ENCODE measurements around the gene ZYG11B. TPM values are rescaled to one million over a fixed set of nuclear protein-coding genes. Genes with fewer than 3 reads are reported as not detected.

ZYG11B gene
- 10 to 100 TPM; 48.6 to 84.3 (median 66.3) TPM for total RNA-seq
- 10 to 100 TPM in 1 of 2 donors, 1 to 10 TPM in 1; 9.1 to 17.1 TPM for polyA plus RNA-seq
- long read RNA-seq, donor 1, full-length matches to known transcripts, result 47 of 64 reads
- long read RNA-seq, donor 1, partial matches to known transcripts, result 4 of 64 reads
- long read RNA-seq, donor 1, other reads (novel, unspliced or antisense), result 13 of 64 reads
- long read RNA-seq, donor 2, full-length matches to known transcripts, result 44 of 71 reads
- long read RNA-seq, donor 2, partial matches to known transcripts, result 7 of 71 reads
- long read RNA-seq, donor 2, other reads (novel, unspliced or antisense), result 20 of 71 reads
- long read RNA-seq, donor 3, full-length matches to known transcripts, result 50 of 104 reads
- long read RNA-seq, donor 3, partial matches to known transcripts, result 25 of 104 reads
- long read RNA-seq, donor 3, other reads (novel, unspliced or antisense), result 29 of 104 reads

GRCh38 chr1:52726265-52727113 is at the start of gene ZYG11B:
TSS of gene ZYG11B (plus strand) at chr1:52726453. CDS start at chr1:52726654, 201 bp downstream.
- intact Hi-C loops (cut with DNase I), result loop anchor here in 2 of 10 donors (2.0 to 10.0 kb wide), 2 partner anchors 28 to 198 kb away; partner anchors contain the start of genes COA7 (in 1 of the 2), ECHDC2 (in 1 of the 2) and SCP2 (in 1 of the 2)
- Histone ChIP-seq H3K4me3 (peak within 1 kb of the TSS; percentile 75 to 94 (median 91)), H3K9me3 (no peaks in the 10 kb centered on the region), H3K27ac (peak within 1 kb of the TSS; percentile 72 to 96 (median 93)), H3K27me3 (no peaks in the 10 kb centered on the region), H3K36me3 (peaks cover 0 to 9% (median 0%) of the 10 kb centered on the region in 9 donors), H3K4me1 (peaks cover 7 to 41% (median 21%) of the 10 kb centered on the region in 9 donors)
- ATAC-seq, result peak; percentile 92 to 99 (median 98)
- DNase-seq, result peak; percentile 91 to 93
- 1% methylated on average over 57 to 59 of the region's 59 CpGs for WGBS, 2 donors
- peak in 1 of 9 donors; percentile 13 for TF ChIP-seq CTCF (IDR thresholded peaks at IDR 0.05)

- no peak for TF ChIP-seq CTCF (IDR thresholded peaks at IDR 0.05)
- Histone ChIP-seq H3K4me1 (peaks cover 0 to 19% (median 10%) of the 10 kb centered on the region in 9 donors), H3K27me3 (no peaks in the 10 kb centered on the region), H3K4me3 (no peak overlapping the region), H3K36me3 (no peaks in the 10 kb centered on the region), H3K27ac (peak overlapping the region in 5 of 10 donors; percentile 4 to 34 (median 20)), H3K9me3 (no peaks in the 10 kb centered on the region)
- ATAC-seq (peak; percentile 48 to 89 (median 78)), DNase-seq (peak in 1 of 2 donors; percentile 29)
- intact Hi-C loops (cut with DNase I), result loop anchor here in 1 of 10 donors (10.0 kb wide), 1 partner anchor 122 kb away; the partner anchor contains the start of gene TUT4
- WGBS, 2 donors, result 53 to 60% methylated on average over 6 of the region's 6 CpGs
These were observed 49.0 kb upstream of the ZYG11B start for GRCh38 chr1:52677076-52677806.

DNA sequence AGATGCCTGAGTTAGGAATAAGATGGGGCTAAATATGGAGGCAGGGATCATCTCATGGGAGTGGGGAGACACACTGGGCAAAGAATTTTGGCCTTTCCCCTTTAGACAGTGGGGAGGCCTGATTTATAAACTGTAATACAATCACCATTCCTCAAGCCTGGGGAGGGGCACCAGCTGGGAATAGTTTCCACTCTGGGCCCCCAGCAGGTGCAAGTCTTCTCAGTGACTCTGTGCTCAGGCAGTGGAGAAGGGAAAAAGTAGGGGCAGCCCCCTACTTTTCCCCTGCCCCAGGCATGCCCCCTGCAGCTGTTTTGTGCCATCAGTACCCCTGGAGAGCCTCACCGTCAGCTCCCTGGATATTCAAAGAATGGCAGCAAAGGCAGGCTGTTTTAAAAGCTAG is 47.2 kb upstream of the ZYG11B start:
- 92 to 100% methylated on average over 1 of the region's 1 CpG for WGBS, 2 donors
- TF ChIP-seq CTCF (IDR thresholded peaks at IDR 0.05), result no peak
- no peak for ATAC-seq
- Histone ChIP-seq H3K27me3 (no peaks in the 10 kb centered on the region), H3K36me3 (no peaks in the 10 kb centered on the region), H3K27ac (no peak overlapping the region), H3K4me1 (peaks cover 0 to 19% (median 10%) of the 10 kb centered on the region in 9 donors), H3K9me3 (no peaks in the 10 kb centered on the region), H3K4me3 (no peak overlapping the region)
- intact Hi-C loops (cut with DNase I), result loop anchor here in 1 of 10 donors (10.0 kb wide), 1 partner anchor 124 kb away; the partner anchor contains the start of gene TUT4
- no peak for DNase-seq

Measured in heart right ventricle (tissue), 16 donors.